ENCODE data around the gene NTM.

DNA sequence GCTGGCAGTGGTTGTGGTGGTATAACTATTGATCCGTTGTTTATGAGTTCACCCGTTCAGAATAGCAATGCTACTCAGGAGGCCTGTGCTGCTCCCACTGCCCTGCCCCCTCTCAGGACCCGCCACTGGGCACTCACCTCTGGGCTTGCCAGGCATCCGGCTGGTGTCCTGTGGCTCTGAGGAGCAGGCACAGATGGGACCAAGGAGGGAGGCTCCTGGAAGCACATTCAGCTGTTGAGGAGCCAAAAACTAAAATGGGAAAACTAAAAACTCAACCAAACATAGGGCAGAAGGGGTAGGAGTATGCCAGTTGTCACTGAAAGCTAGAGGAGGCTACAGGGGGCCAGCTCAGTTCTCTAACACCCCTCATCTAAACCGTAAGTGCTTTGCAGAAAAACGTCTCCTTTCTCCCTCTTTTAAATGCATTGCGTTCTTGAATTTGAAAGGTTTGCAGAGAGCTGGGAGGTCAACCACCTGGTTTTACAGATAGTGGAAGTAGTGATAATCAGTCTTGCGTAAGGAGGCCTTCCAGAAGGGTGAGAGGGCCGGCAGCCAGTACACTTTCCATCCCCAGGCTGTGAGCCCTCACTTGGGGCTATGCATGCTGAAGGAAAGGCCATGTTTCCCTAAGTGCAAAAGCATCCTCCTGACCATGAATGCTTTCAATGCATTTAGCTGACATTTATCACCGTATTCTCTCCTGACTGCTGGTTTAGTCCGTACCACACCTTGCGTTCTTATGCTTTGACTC is 547.4 kb downstream of the NTM start:
- TF ChIP-seq POLR2AphosphoS5 (IDR thresholded peaks at IDR 0.05; ENCODE audit: low read depth, low read length): no peak
- no peak for TF ChIP-seq POLR2A (IDR thresholded peaks at IDR 0.05; ENCODE audit: low read depth, low read length)
- no peak for TF ChIP-seq POU2F2 (IDR thresholded peaks at IDR 0.05; ENCODE audit: low read depth, low read length)

All from GM12891 (cell line).